ENCODE measurements around the gene SH3GL3. TPM values are rescaled to one million over a fixed set of nuclear protein-coding genes. Genes with fewer than 3 reads are reported as not detected.

The SH3GL3 gene
- total and polyA plus RNA-seq, 2 of the 8 experiments (the other 6 are each of a cell fraction or from before 2014, with no cell fraction given): 14.1 to 19.1 TPM

GRCh38 chr15:83486363-83486762, 39.2 kb downstream of the SH3GL3 start:
- Histone ChIP-seq H2BK20ac (ENCODE audit: low read length) (no peak overlapping the region), H4K20me1 (replicated peaks in 1 of 2; ENCODE audit: control insufficient read depth in 1 of 2, insufficient read depth in 2 of 2, low read length in 2 of 2) (no peaks in the 10 kb centered on the region), H4K8ac (ENCODE audit: extremely low read depth, insufficient read depth, low read length) (no peak overlapping the region), H3K4ac (replicated peaks; ENCODE audit: insufficient read length, low read depth, low read length) (no peak overlapping the region), H2BK5ac (ENCODE audit: low read depth, low read length) (no peak overlapping the region), H3K9ac (replicated peaks in 1 of 4; ENCODE audit: extremely low read depth in 1 of 4, low read depth in 3 of 4, low read length in 3 of 4) (no peak overlapping the region), H4K5ac (ENCODE audit: insufficient read length, low read depth, low read length) (no peak overlapping the region), H3K36me3 (ENCODE audit: control insufficient read depth in 2 of 4, insufficient read depth in 4 of 4, low read length in 3 of 4) (no peaks in the 10 kb centered on the region), H2BK15ac (ENCODE audit: low read length) (no peak overlapping the region), H3K9me3 (ENCODE audit: insufficient read depth in 2 of 2, low read depth in 1 of 2, low read length in 1 of 2) (peaks cover 3 to 9% of the 10 kb centered on the region in 2 experiments; a peak in 2 of 4 replicates), H4K91ac (replicated peaks; ENCODE audit: insufficient read length, low read length) (no peak overlapping the region), H3K4me1 (replicated peaks in 1 of 4; ENCODE audit: control insufficient read depth in 3 of 4, insufficient read depth in 4 of 4, low read length in 3 of 4) (no peaks in the 10 kb centered on the region), H2AFZ (ENCODE audit: low read length) (no peak overlapping the region), H3K23ac (ENCODE audit: insufficient read length) (no peak overlapping the region), H3K27me3 (replicated peaks in 1 of 4; ENCODE audit: control insufficient read depth in 3 of 4, extremely low read depth in 1 of 4, insufficient read depth in 3 of 4, low read length in 3 of 4) (no peaks in the 10 kb centered on the region), H3K27ac (ENCODE audit: low read depth, low read length) (no peak overlapping the region), H2AK5ac (ENCODE audit: low read depth, low read length) (no peak overlapping the region), H3K4me2 (ENCODE audit: insufficient read depth in 1 of 2, low read depth in 2 of 2, low read length in 2 of 2) (no peak overlapping the region), H3K79me1 (ENCODE audit: low read depth, low read length) (no peaks in the 10 kb centered on the region), H3K18ac (ENCODE audit: extremely low read depth, low read length) (no peak overlapping the region), H3K23me2 (ENCODE audit: low read depth, low read length) (no peaks in the 10 kb centered on the region), H3K79me2 (ENCODE audit: control insufficient read depth in 1 of 2, insufficient read depth in 2 of 2, low read length in 2 of 2) (peaks cover 0 to 7% of the 10 kb centered on the region in 2 experiments; a peak in 1 of 4 replicates), H2BK120ac (replicated peaks; ENCODE audit: low read depth, low read length) (no peak overlapping the region), H3K4me3 (ENCODE audit: extremely low read depth in 1 of 4, insufficient read depth in 2 of 4, low read depth in 3 of 4, low read length in 4 of 4) (no peak overlapping the region), H3K14ac (ENCODE audit: insufficient read length) (no peak overlapping the region), H2BK12ac (ENCODE audit: low read depth, low read length) (no peak overlapping the region), H3K56ac (replicated peaks; ENCODE audit: insufficient read length, low read depth, low read length) (no peak overlapping the region)
- ChIA-PET CTCF (ENCODE audit: partially characterized antibody) (no interaction called here), POLR2A (ENCODE audit: partially characterized antibody) (no interaction called here)
- FAIRE-seq (no peak), DNase-seq (ENCODE audit: low read depth in 1 of 2, low spot score in 2 of 2) (no peak)
- TF ChIP-seq RBBP5 (IDR thresholded peaks at IDR 0.05; ENCODE audit: borderline replicate concordance, low read depth, low read length) (no peak), KDM1A (IDR thresholded peaks at IDR 0.05; ENCODE audit: borderline replicate concordance, low read length) (peak; percentile 68; the same call in 1 of the 2 replicates), MAFK (IDR thresholded peaks at IDR 0.05; ENCODE audit: low read depth, low read length) (no peak), SP1 (IDR thresholded peaks at IDR 0.05; ENCODE audit: low read depth, low read length) (no peak)

Data from H1 (cell line).